HG03066 (cell line): ENCODE data around the gene NOL4L.

Experiments used
- ATAC-seq: cut with Tn5 transposase; IDR thresholded peaks from one replicate; pipeline ENCODE4 v1.9.1; 2021; ENCODE audit warnings: low read depth; ENCODE audit not compliant: unreplicated experiment

NOL4L gene

GRCh38 chr20:32544260-32544722 lies 40.8 kb downstream of the NOL4L start:
- ATAC-seq: no peak

GRCh38 chr20:32543570-32544259 lies 41.4 kb downstream of the NOL4L start:
- no peak for ATAC-seq

GRCh38 chr20:32542259-32542615 lies 42.9 kb downstream of the NOL4L start:
- no peak for ATAC-seq

- no peak for ATAC-seq
These were observed 43.5 kb downstream of the NOL4L start for GRCh38 chr20:32541323-32542258.

- ATAC-seq: no peak
These were observed 45.1 kb downstream of the NOL4L start for GRCh38 chr20:32539817-32540675.

- no peak for ATAC-seq
These were observed 45.9 kb downstream of the NOL4L start for GRCh38 chr20:32539026-32539816.

- ATAC-seq: no peak
These were observed 46.6 kb downstream of the NOL4L start for GRCh38 chr20:32538526-32538939.

- no peak for ATAC-seq
These were observed 47.2 kb downstream of the NOL4L start for GRCh38 chr20:32537657-32538525.

GRCh38 chr20:32536851-32537656 lies 48.1 kb downstream of the NOL4L start:
- no peak for ATAC-seq

- ATAC-seq: no peak
These were observed 48.9 kb downstream of the NOL4L start for GRCh38 chr20:32535953-32536823.

- ATAC-seq: no peak
These were observed 49.7 kb downstream of the NOL4L start for GRCh38 chr20:32535316-32535952.

- no peak for ATAC-seq
These were observed 50.4 kb downstream of the NOL4L start for GRCh38 chr20:32534661-32535240.

GRCh38 chr20:32533732-32534131 lies 51.4 kb downstream of the NOL4L start:
- no peak for ATAC-seq

GRCh38 chr20:32532246-32532645 lies 52.9 kb downstream of the NOL4L start:
- no peak for ATAC-seq

GRCh38 chr20:32528905-32529670 lies 56.0 kb downstream of the NOL4L start:
- ATAC-seq: no peak
